Activated T-helper 1 cell treated with anti-CD3 and anti-CD28 coated beads, Interleukin-12 subunit alpha, Interleukin-12 subunit beta, Interleukin-2, Interleukin-4 antibody, amounts not matched to agents 30 ng/mL and 10 ng/mL and 1 ng/mL, durations not matched to agents 14 hours and 24 hours and 36 hours (primary cell): ENCODE measurements around the gene CDH23. TPM values are rescaled to one million over a fixed set of nuclear protein-coding genes. Genes with fewer than 3 reads are reported as not detected.

ENCODE experiments used
- DNase-seq: peaks from one replicate; pipeline ENCODE4 v3.0.0; 2021; ENCODE audit warnings: low spot score
- H3K27ac Mint-ChIP-seq: one replicate; pipeline ENCODE4 v1.8.0; 2021; ENCODE audit warnings: mild to moderate bottlenecking, mixed read lengths
- H3K27me3 Mint-ChIP-seq: one replicate; pipeline ENCODE4 v1.8.0; 2022; ENCODE audit warnings: mild to moderate bottlenecking, moderate library complexity, mixed read lengths; ENCODE audit not compliant: insufficient read depth
- H3K36me3 Mint-ChIP-seq: one replicate; pipeline ENCODE4 v1.8.0; 2021; ENCODE audit warnings: low read depth, mixed read lengths
- H3K4me1 Mint-ChIP-seq: one replicate; pipeline ENCODE4 v1.8.0; 2021; ENCODE audit warnings: low read depth, mixed read lengths
- H3K4me3 Mint-ChIP-seq: one replicate; pipeline ENCODE4 v1.8.0; 2021; ENCODE audit warnings: mild to moderate bottlenecking, moderate library complexity, mixed read lengths
- H3K9me3 Mint-ChIP-seq: one replicate; pipeline ENCODE4 v1.8.0; 2021; ENCODE audit warnings: mixed read lengths
- intact Hi-C: fragments of 100-400 bp; cut with micrococcal nuclease; formaldehyde crosslinking; loops from one replicate; pipeline ENCODE4 v1.15.1; 2024
- total RNA-seq: library from RNA; stranded (reverse); gene quantifications from 2 replicates; pipeline ENCODE4 v1.2.3, GENCODE V29; 2022

Gene CDH23
- total RNA-seq, 1 donor from 2014 or later: 0.57 TPM

GRCh38 chr10:71741029-71741428 is 344.3 kb downstream of the CDH23 start:
- intact Hi-C loops: no loop called here

GRCh38 chr10:71741671-71742070 is 345.0 kb downstream of the CDH23 start:
- no peaks in the 10 kb centered on the region for H3K27me3 Mint-ChIP-seq
- H3K9me3 Mint-ChIP-seq: peaks cover 10% of the 10 kb centered on the region
- H3K4me1 Mint-ChIP-seq: peaks cover 97% of the 10 kb centered on the region
- DNase-seq: no peak
- peak overlapping the region; percentile 52 for H3K4me3 Mint-ChIP-seq
- peak overlapping the region; percentile 61 for H3K27ac Mint-ChIP-seq
- intact Hi-C loops: no loop called here
- peaks cover 6% of the 10 kb centered on the region for H3K36me3 Mint-ChIP-seq

More at GRCh38 chr10:71741029-71741428, 344.3 kb downstream of the CDH23 start:
- Mint-ChIP-seq H3K4me3 (peak overlapping the region; percentile 57), H3K9me3 (peaks cover 10% of the 10 kb centered on the region), H3K27ac (peak overlapping the region; percentile 80), H3K27me3 (no peaks in the 10 kb centered on the region), H3K4me1 (peaks cover 97% of the 10 kb centered on the region), H3K36me3 (peaks cover 6% of the 10 kb centered on the region)
- DNase-seq: no peak

GRCh38 chr10:71742301-71743088 is 345.8 kb downstream of the CDH23 start:
- Mint-ChIP-seq H3K9me3 (peaks cover 10% of the 10 kb centered on the region), H3K27ac (peak overlapping the region; percentile 61), H3K27me3 (no peaks in the 10 kb centered on the region), H3K4me3 (peak overlapping the region; percentile 52), H3K4me1 (peaks cover 97% of the 10 kb centered on the region), H3K36me3 (peaks cover 13% of the 10 kb centered on the region)
- no peak for DNase-seq
- intact Hi-C loops: no loop called here

- intact Hi-C loops: no loop called here
- no peaks in the 10 kb centered on the region for H3K27me3 Mint-ChIP-seq
- H3K27ac Mint-ChIP-seq: peak overlapping the region; percentile 61
- H3K36me3 Mint-ChIP-seq: peaks cover 19% of the 10 kb centered on the region
- peak overlapping the region; percentile 52 for H3K4me3 Mint-ChIP-seq
- peaks cover 97% of the 10 kb centered on the region for H3K4me1 Mint-ChIP-seq
- H3K9me3 Mint-ChIP-seq: peaks cover 10% of the 10 kb centered on the region
- DNase-seq: no peak
These were observed 346.5 kb downstream of the CDH23 start for GRCh38 chr10:71743089-71743838.

GRCh38 chr10:71743866-71744265 is 347.1 kb downstream of the CDH23 start:
- peak overlapping the region; percentile 29 for H3K27ac Mint-ChIP-seq
- intact Hi-C loops: no loop called here
- H3K4me3 Mint-ChIP-seq: no peak overlapping the region
- no peak for DNase-seq
- H3K36me3 Mint-ChIP-seq: peaks cover 23% of the 10 kb centered on the region
- H3K9me3 Mint-ChIP-seq: peaks cover 10% of the 10 kb centered on the region
- peaks cover 100% of the 10 kb centered on the region for H3K4me1 Mint-ChIP-seq
- no peaks in the 10 kb centered on the region for H3K27me3 Mint-ChIP-seq

GRCh38 chr10:71744897-71745663 is 348.4 kb downstream of the CDH23 start:
- intact Hi-C loops: no loop called here
- peaks cover 10% of the 10 kb centered on the region for H3K9me3 Mint-ChIP-seq
- H3K27me3 Mint-ChIP-seq: no peaks in the 10 kb centered on the region
- no peak overlapping the region for H3K4me3 Mint-ChIP-seq
- no peak for DNase-seq
- peak overlapping the region; percentile 18 for H3K27ac Mint-ChIP-seq
- H3K4me1 Mint-ChIP-seq: peaks cover 100% of the 10 kb centered on the region
- peaks cover 30% of the 10 kb centered on the region for H3K36me3 Mint-ChIP-seq

- intact Hi-C loops: no loop called here
- peak overlapping the region; percentile 99 for H3K27ac Mint-ChIP-seq
- peaks cover 36% of the 10 kb centered on the region for H3K36me3 Mint-ChIP-seq
- no peak overlapping the region for H3K4me3 Mint-ChIP-seq
- peaks cover 10% of the 10 kb centered on the region for H3K9me3 Mint-ChIP-seq
- peaks cover 100% of the 10 kb centered on the region for H3K4me1 Mint-ChIP-seq
- H3K27me3 Mint-ChIP-seq: no peaks in the 10 kb centered on the region
- no peak for DNase-seq
These were observed 349.0 kb downstream of the CDH23 start for GRCh38 chr10:71745664-71746250.

- Mint-ChIP-seq H3K4me1 (peaks cover 95% of the 10 kb centered on the region), H3K27me3 (no peaks in the 10 kb centered on the region), H3K27ac (peak overlapping the region; percentile 99), H3K9me3 (peaks cover 10% of the 10 kb centered on the region), H3K4me3 (no peak overlapping the region), H3K36me3 (peaks cover 39% of the 10 kb centered on the region)
- intact Hi-C loops: no loop called here
- DNase-seq: no peak
These were observed 349.8 kb downstream of the CDH23 start for GRCh38 chr10:71746344-71747037.

- Mint-ChIP-seq H3K4me3 (peak overlapping the region; percentile 45), H3K9me3 (peaks cover 9% of the 10 kb centered on the region), H3K4me1 (peaks cover 95% of the 10 kb centered on the region), H3K27me3 (no peaks in the 10 kb centered on the region), H3K27ac (peak overlapping the region; percentile 99), H3K36me3 (peaks cover 44% of the 10 kb centered on the region)
- DNase-seq: no peak
- intact Hi-C loops: no loop called here
These were observed 350.4 kb downstream of the CDH23 start for GRCh38 chr10:71747039-71747531.

- Mint-ChIP-seq H3K9me3 (peaks cover 2% of the 10 kb centered on the region), H3K27ac (peak overlapping the region; percentile 99), H3K36me3 (peaks cover 47% of the 10 kb centered on the region), H3K27me3 (no peaks in the 10 kb centered on the region), H3K4me3 (peak overlapping the region; percentile 45), H3K4me1 (peaks cover 95% of the 10 kb centered on the region)
- no peak for DNase-seq
- intact Hi-C loops: loop anchor here (1.0 kb wide), 5 partner anchors 8 to 25 kb away; partner anchors contain the start of gene VSIR
These were observed 351.1 kb downstream of the CDH23 start for GRCh38 chr10:71747551-71748523.

GRCh38 chr10:71748671-71749191 is 352.0 kb downstream of the CDH23 start:
- H3K36me3 Mint-ChIP-seq: peaks cover 54% of the 10 kb centered on the region
- DNase-seq: peak; percentile 79
- intact Hi-C loops: loop anchor here (1.0 kb wide), 5 partner anchors 8 to 25 kb away; partner anchors contain the start of gene VSIR
- no peaks in the 10 kb centered on the region for H3K27me3 Mint-ChIP-seq
- H3K27ac Mint-ChIP-seq: peak overlapping the region; percentile 99
- H3K9me3 Mint-ChIP-seq: no peaks in the 10 kb centered on the region
- peaks cover 95% of the 10 kb centered on the region for H3K4me1 Mint-ChIP-seq
- H3K4me3 Mint-ChIP-seq: peak overlapping the region; percentile 76
